ENCODE data around the gene SNTG2. TPM values are rescaled to one million over a fixed set of nuclear protein-coding genes. Genes with fewer than 3 reads are reported as not detected.

Gene SNTG2
- total RNA-seq, 4 donors from 2014 or later = 1.7 to 5.9 (median 2.0) TPM; not detected in 1

- no peak for TF ChIP-seq CTCF (IDR thresholded peaks at IDR 0.05)
- TF ChIP-seq POLR2A (IDR thresholded peaks at IDR 0.05) = no peak
- no peak overlapping the region for H3K4me3 ChIP-seq
- H3K4me1 ChIP-seq = no peaks in the 10 kb centered on the region
- intact Hi-C loops (cut with DNase I) = no loop called here
- WGBS, 2 donors = 60% methylated on average over 1 of the region's 6 CpGs; no CpG with 5 or more reads in 1 of the 2 donors
- DNase-seq = no peak
- no peaks in the 10 kb centered on the region for H3K36me3 ChIP-seq
- H3K27me3 ChIP-seq = no peaks in the 10 kb centered on the region
- H3K27ac ChIP-seq = no peak overlapping the region
- no peaks in the 10 kb centered on the region for H3K9me3 ChIP-seq
Measured at GRCh38 chr2:1415501-1415900, 464.9 kb downstream of the SNTG2 start.

Data from esophagus squamous epithelium (tissue), 5 donors.